OCI-LY1 (cell line): ENCODE measurements around the gene GMDS.

Experiments used
- H2AFZ ChIP-seq: fragments of 200-600 bp; sonication (generic), shearing (Covaris generic); 2 replicates; pipeline ENCODE4 v1.6.0; 2014; ENCODE audit warnings: antibody characterized with exemption, mild to moderate bottlenecking, low read length
- H3F3A ChIP-seq: fragments of 200-600 bp; sonication (generic), shearing (Covaris generic); 2 replicates; pipeline ENCODE4 v1.6.0; 2014; ENCODE audit warnings: mild to moderate bottlenecking, antibody characterized with exemption, low read length, moderate library complexity; ENCODE audit not compliant: insufficient read depth
- H3K27ac ChIP-seq: fragments of 200-600 bp; sonication (generic); 2 replicates; pipeline ENCODE4 v1.5.1; 2014; ENCODE audit warnings: low read length, mixed run types, mild to moderate bottlenecking, low read depth; ENCODE audit not compliant: poor library complexity, severe bottlenecking
- H3K27me3 ChIP-seq: fragments of 200-600 bp; sonication (generic); 2 replicates; pipeline ENCODE4 v1.6.0; 2014; ENCODE audit warnings: antibody characterized with exemption, mild to moderate bottlenecking, low read length, moderate library complexity; ENCODE audit not compliant: insufficient read depth
- H3K36me3 ChIP-seq: fragments of 200-600 bp; sonication (generic); 2 replicates; pipeline ENCODE4 v1.6.1; 2014; ENCODE audit warnings: mild to moderate bottlenecking, antibody characterized with exemption, low read length, moderate library complexity, mixed read lengths; ENCODE audit not compliant: insufficient read depth
- H3K4me1 ChIP-seq: fragments of 200-600 bp; sonication (generic); 2 replicates; pipeline ENCODE4 v1.5.1; 2014; ENCODE audit warnings: mild to moderate bottlenecking, low read length, moderate library complexity; ENCODE audit not compliant: insufficient read depth, severe bottlenecking
- H3K4me2 ChIP-seq: fragments of 200-600 bp; sonication (generic), shearing (Covaris generic); 2 replicates; pipeline ENCODE4 v1.6.1; 2014; ENCODE audit warnings: low read length
- H3K4me3 ChIP-seq: fragments of 200-600 bp; sonication (generic); 2 replicates; pipeline ENCODE4 v1.5.1; 2014; ENCODE audit warnings: low read length, low read depth, mild to moderate bottlenecking, mixed read lengths; ENCODE audit not compliant: poor library complexity, severe bottlenecking
- H3K79me2 ChIP-seq: fragments of 200-600 bp; shearing (Covaris generic); 2 replicates; pipeline ENCODE4 v1.6.1; 2016; ENCODE audit warnings: mixed run types, low read length, mixed read lengths; ENCODE audit not compliant: insufficient read depth
- H3K9ac ChIP-seq: fragments of 200-600 bp; sonication (generic), shearing (Covaris generic); 2 replicates; pipeline ENCODE4 v1.6.1; 2014; ENCODE audit warnings: mild to moderate bottlenecking, low read length, mixed read lengths
- H3K9me2 ChIP-seq: fragments of 200-600 bp; sonication (generic), shearing (Covaris generic); 2 replicates; pipeline ENCODE4 v1.6.1; 2014; ENCODE audit warnings: low read depth, mild to moderate bottlenecking, low read length, mixed read lengths
- H3K9me3 ChIP-seq: fragments of 200-600 bp; shearing (Covaris generic); 2 replicates; pipeline ENCODE4 v1.6.1; 2014; ENCODE audit warnings: low read length, mixed read lengths
- H4K20me1 ChIP-seq: fragments of 200-600 bp; sonication (generic), shearing (Covaris generic); 2 replicates; pipeline ENCODE4 v1.6.0; 2016; ENCODE audit warnings: mild to moderate bottlenecking, low read length; ENCODE audit not compliant: insufficient read depth
- EZH2 ChIP-seq: fragments of 200-600 bp; sonication (generic), shearing (Covaris generic); IDR thresholded peaks from 2 replicates; pipeline ENCODE4 v1.8.0; 2017; ENCODE audit warnings: borderline replicate concordance, mixed run types, mild to moderate bottlenecking, antibody characterized with exemption, low read length, moderate library complexity, mixed read lengths
- TF ChIP-seq, protein P1 (sequence below): fragments of 200-600 bp; sonication (generic), shearing (Covaris generic); IDR thresholded peaks from 2 replicates; pipeline ENCODE4 v1.5.1; 2017; ENCODE audit warnings: mild to moderate bottlenecking, antibody characterized with exemption, low read length, moderate library complexity, mixed read lengths

GMDS gene

DNA sequence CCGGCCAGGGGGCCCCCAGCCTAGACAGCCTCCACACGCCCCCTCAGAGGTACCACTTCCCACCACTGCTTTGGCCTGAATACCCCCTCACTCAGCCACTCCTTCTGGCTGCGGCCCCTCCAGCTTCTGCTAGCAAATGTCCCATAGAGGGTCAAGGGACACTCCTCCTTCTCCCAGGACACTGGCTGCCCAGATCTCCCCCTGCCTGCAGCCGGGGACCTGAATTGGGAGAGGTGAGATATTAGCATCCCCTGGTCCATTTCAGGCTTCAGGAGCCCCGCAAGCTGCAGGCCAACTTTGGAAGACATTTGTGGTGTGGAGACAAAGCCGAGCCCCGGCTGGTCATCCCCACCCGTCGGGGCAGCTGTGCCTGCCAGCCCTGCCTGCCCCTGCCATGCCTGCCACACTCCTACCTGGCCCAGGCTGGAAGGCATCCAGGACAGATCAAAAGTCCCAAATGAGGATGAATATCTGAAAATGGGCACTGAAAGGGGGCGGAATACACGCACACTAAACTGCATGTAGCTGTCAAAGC lies 668.2 kb downstream of the GMDS start:
- no peaks in the 10 kb centered on the region for H4K20me1 ChIP-seq
- TF ChIP-seq, protein P1, sequence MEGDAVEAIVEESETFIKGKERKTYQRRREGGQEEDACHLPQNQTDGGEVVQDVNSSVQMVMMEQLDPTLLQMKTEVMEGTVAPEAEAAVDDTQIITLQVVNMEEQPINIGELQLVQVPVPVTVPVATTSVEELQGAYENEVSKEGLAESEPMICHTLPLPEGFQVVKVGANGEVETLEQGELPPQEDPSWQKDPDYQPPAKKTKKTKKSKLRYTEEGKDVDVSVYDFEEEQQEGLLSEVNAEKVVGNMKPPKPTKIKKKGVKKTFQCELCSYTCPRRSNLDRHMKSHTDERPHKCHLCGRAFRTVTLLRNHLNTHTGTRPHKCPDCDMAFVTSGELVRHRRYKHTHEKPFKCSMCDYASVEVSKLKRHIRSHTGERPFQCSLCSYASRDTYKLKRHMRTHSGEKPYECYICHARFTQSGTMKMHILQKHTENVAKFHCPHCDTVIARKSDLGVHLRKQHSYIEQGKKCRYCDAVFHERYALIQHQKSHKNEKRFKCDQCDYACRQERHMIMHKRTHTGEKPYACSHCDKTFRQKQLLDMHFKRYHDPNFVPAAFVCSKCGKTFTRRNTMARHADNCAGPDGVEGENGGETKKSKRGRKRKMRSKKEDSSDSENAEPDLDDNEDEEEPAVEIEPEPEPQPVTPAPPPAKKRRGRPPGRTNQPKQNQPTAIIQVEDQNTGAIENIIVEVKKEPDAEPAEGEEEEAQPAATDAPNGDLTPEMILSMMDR, result no peak
- no peak for TF ChIP-seq EZH2
- no peaks in the 10 kb centered on the region for H3K36me3 ChIP-seq
- no peaks in the 10 kb centered on the region for H3K79me2 ChIP-seq
- H3K9me2 ChIP-seq, result no peaks in the 10 kb centered on the region
- no peak overlapping the region for H2AFZ ChIP-seq
- no peak overlapping the region for H3K27ac ChIP-seq
- no peaks in the 10 kb centered on the region for H3K4me1 ChIP-seq
- H3F3A ChIP-seq, result no peaks in the 10 kb centered on the region
- no peak overlapping the region for H3K9ac ChIP-seq
- H3K4me2 ChIP-seq, result no peak overlapping the region
- no peaks in the 10 kb centered on the region for H3K9me3 ChIP-seq
- no peak overlapping the region for H3K4me3 ChIP-seq
- H3K27me3 ChIP-seq, result no peaks in the 10 kb centered on the region

DNA sequence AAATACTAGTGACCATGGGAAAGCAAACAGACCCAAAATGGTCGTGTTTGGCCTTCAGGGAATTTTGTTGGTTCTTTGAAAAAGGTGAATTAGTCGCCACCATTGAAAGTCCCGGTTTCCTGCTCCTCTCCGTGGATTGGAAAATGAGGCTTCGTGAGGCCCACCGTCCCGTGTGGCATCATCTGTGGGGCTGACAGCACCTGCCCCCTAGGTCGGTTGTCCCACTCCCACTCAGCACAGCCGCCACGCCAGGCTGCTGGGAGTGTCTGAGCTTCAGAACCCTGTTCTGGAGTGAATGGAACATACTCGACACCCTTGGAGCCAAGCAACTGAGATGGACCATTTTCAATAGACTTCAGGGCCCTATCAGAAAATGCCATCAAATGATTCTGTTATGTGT lies 668.7 kb downstream of the GMDS start:
- no peaks in the 10 kb centered on the region for H3K36me3 ChIP-seq
- no peaks in the 10 kb centered on the region for H3K4me1 ChIP-seq
- no peak overlapping the region for H3K4me3 ChIP-seq
- no peaks in the 10 kb centered on the region for H3K27me3 ChIP-seq
- no peaks in the 10 kb centered on the region for H3K79me2 ChIP-seq
- H2AFZ ChIP-seq, result no peak overlapping the region
- no peak overlapping the region for H3K4me2 ChIP-seq
- H3K9me2 ChIP-seq, result no peaks in the 10 kb centered on the region
- TF ChIP-seq, protein P1, result no peak
- TF ChIP-seq EZH2, result no peak
- no peak overlapping the region for H3K27ac ChIP-seq
- H4K20me1 ChIP-seq, result no peaks in the 10 kb centered on the region
- H3K9ac ChIP-seq, result no peak overlapping the region
- no peaks in the 10 kb centered on the region for H3K9me3 ChIP-seq
- H3F3A ChIP-seq, result no peaks in the 10 kb centered on the region

DNA sequence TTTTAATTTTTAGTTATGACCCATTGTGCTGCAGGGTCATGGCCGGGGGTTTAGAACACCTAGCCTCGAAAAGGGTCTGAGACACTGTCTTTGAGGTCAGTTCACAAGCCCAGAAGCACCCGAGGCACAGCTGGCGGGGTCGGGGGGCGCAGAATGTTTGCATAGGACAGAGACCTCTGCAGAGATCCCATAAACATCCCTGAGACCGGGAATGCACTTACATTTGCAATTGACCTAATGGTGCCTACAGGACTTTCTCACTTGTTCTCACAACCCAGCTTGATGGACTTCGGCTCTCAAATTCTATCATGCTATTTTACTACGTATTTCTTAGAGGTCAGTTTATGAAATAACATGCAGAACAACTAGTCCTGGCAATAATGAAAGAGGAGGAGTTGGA lies 669.2 kb downstream of the GMDS start:
- Histone ChIP-seq H3K4me2 (no peak overlapping the region), H3K27me3 (no peaks in the 10 kb centered on the region), H3F3A (no peaks in the 10 kb centered on the region), H2AFZ (no peak overlapping the region), H3K9ac (no peak overlapping the region), H3K9me2 (no peaks in the 10 kb centered on the region), H3K79me2 (no peaks in the 10 kb centered on the region), H3K4me1 (no peaks in the 10 kb centered on the region), H3K36me3 (no peaks in the 10 kb centered on the region), H3K27ac (no peak overlapping the region), H3K9me3 (peaks cover 3% of the 10 kb centered on the region; the same call in 1 of the 2 replicates), H4K20me1 (no peaks in the 10 kb centered on the region), H3K4me3 (no peak overlapping the region)
- TF ChIP-seq, protein P1, result no peak
- no peak for TF ChIP-seq EZH2
